Neuronal stem cell (in vitro differentiated cells): ENCODE data around the gene LSMEM2.

Source experiments
- DNase-seq: peaks from one replicate; pipeline ENCODE4 v3.0.0-alpha.2; 2013; ENCODE audit warnings: low spot score
- H2AFZ ChIP-seq: one replicate; pipeline ENCODE4 v1.6.1; 2013; ENCODE audit warnings: mild to moderate bottlenecking, low read length, inconsistent platforms
- H2AK5ac ChIP-seq: 2 replicates; pipeline ENCODE4 v1.6.1; 2013; ENCODE audit warnings: low read depth, mild to moderate bottlenecking, inconsistent platforms, low read length, moderate library complexity, mixed read lengths
- H2BK120ac ChIP-seq: 2 replicates; pipeline ENCODE4 v1.6.1; 2013; ENCODE audit warnings: low read depth, mild to moderate bottlenecking, inconsistent platforms, low read length, moderate library complexity, mixed read lengths
- H2BK12ac ChIP-seq: one replicate; pipeline ENCODE4 v1.6.1; 2013; ENCODE audit warnings: low read length, inconsistent platforms
- H2BK15ac ChIP-seq: 2 replicates; pipeline ENCODE4 v1.6.1; 2013; ENCODE audit warnings: mild to moderate bottlenecking, low read length, inconsistent platforms, mixed read lengths
- H2BK5ac ChIP-seq: one replicate; pipeline ENCODE4 v1.6.1; 2013; ENCODE audit warnings: inconsistent platforms, mild to moderate bottlenecking, low read length, moderate library complexity
- H3K14ac ChIP-seq: one replicate; pipeline ENCODE4 v1.6.1; 2013; ENCODE audit warnings: low read length, inconsistent platforms
- H3K18ac ChIP-seq: 2 replicates; pipeline ENCODE4 v1.6.1; 2013; ENCODE audit warnings: low read length, inconsistent platforms
- H3K23ac ChIP-seq: 2 replicates; pipeline ENCODE4 v1.6.1; 2013; ENCODE audit warnings: low read depth, mild to moderate bottlenecking, mixed read lengths, low read length, inconsistent platforms; ENCODE audit not compliant: poor library complexity
- H3K27ac ChIP-seq: replicated peaks from 3 replicates; pipeline ENCODE4 v1.5.1; 2013; ENCODE audit warnings: low read length, inconsistent platforms
- H3K27me3 ChIP-seq, 3 experiments: 2 replicates each; pipeline ENCODE4 v1.6.1; 2013; ENCODE audit warnings: low read length in 3 of 3, mild to moderate bottlenecking in 2 of 3, inconsistent platforms in 1 of 3, low read depth in 1 of 3, mixed read lengths in 1 of 3, moderate library complexity in 1 of 3; ENCODE audit not compliant: control insufficient read depth in 3 of 3, insufficient read depth in 3 of 3
- H3K36me3 ChIP-seq, 2 donors: replicated peaks in 1 of 2; 2 replicates each; pipeline ENCODE4 v1.6.1; 2013; ENCODE audit warnings: low read length in 2 of 2; ENCODE audit not compliant: control insufficient read depth in 2 of 2, insufficient read depth in 2 of 2
- H3K4ac ChIP-seq: 2 replicates; pipeline ENCODE4 v1.6.1; 2013; ENCODE audit warnings: inconsistent platforms, mild to moderate bottlenecking, low read length, moderate library complexity
- H3K4me1 ChIP-seq, 2 donors: 1 replicate in 1 of 2; 2 replicates in 1 of 2; pipeline ENCODE4 v1.6.1; 2013; ENCODE audit warnings: low read length in 2 of 2, low read depth in 1 of 2; ENCODE audit not compliant: control insufficient read depth in 2 of 2, insufficient read depth in 1 of 2
- H3K4me2 ChIP-seq: one replicate; pipeline ENCODE4 v1.6.1; 2013; ENCODE audit warnings: mild to moderate bottlenecking, low read length, inconsistent platforms; ENCODE audit not compliant: insufficient read depth, poor library complexity, severe bottlenecking
- H3K4me3 ChIP-seq, 2 donors: 2 replicates each; pipeline ENCODE4 v1.5.1; 2013; ENCODE audit warnings: low read length in 2 of 2, mild to moderate bottlenecking in 2 of 2, inconsistent platforms in 1 of 2, moderate library complexity in 1 of 2
- H3K79me1 ChIP-seq: one replicate; pipeline ENCODE4 v1.6.1; 2013; ENCODE audit warnings: low read depth, mild to moderate bottlenecking, inconsistent platforms, low read length, moderate library complexity
- H3K9ac ChIP-seq: one replicate; pipeline ENCODE4 v1.6.1; 2013; ENCODE audit warnings: mild to moderate bottlenecking, low read depth, low read length, inconsistent platforms; ENCODE audit not compliant: poor library complexity
- H3K9me3 ChIP-seq, 2 donors: replicated peaks in 1 of 2; 2 replicates each; pipeline versions ENCODE3 to v1.6.1; 2013; ENCODE audit warnings: low read length in 2 of 2, mild to moderate bottlenecking in 2 of 2, inconsistent platforms in 1 of 2, low read depth in 1 of 2, mixed read lengths in 1 of 2, moderate library complexity in 1 of 2; ENCODE audit not compliant: control insufficient read depth in 2 of 2, insufficient read depth in 1 of 2
- H4K8ac ChIP-seq: one replicate; pipeline ENCODE4 v1.6.1; 2013; ENCODE audit warnings: low read depth, mild to moderate bottlenecking, inconsistent platforms, low read length, moderate library complexity
- H4K91ac ChIP-seq: one replicate; pipeline ENCODE4 v1.6.1; 2013; ENCODE audit warnings: low read length, low read depth, mild to moderate bottlenecking, inconsistent platforms; ENCODE audit not compliant: poor library complexity
- WGBS, 2 donors: extraction: QIAGEN DNeasy Blood & Tissue Kit; methylation state at CpG; one replicate each; pipeline ENCODE4 v1.1.7; 2013; ENCODE audit warnings: missing lambda C conversion rate in 2 of 2, mixed read lengths in 1 of 2; ENCODE audit not compliant: insufficient read length in 2 of 2, insufficient replicate concordance in 1 of 2; ENCODE audit errors: extremely low coverage in 2 of 2; 5-methylcytosine and 5-hydroxymethylcytosine counted together

The LSMEM2 gene

DNA sequence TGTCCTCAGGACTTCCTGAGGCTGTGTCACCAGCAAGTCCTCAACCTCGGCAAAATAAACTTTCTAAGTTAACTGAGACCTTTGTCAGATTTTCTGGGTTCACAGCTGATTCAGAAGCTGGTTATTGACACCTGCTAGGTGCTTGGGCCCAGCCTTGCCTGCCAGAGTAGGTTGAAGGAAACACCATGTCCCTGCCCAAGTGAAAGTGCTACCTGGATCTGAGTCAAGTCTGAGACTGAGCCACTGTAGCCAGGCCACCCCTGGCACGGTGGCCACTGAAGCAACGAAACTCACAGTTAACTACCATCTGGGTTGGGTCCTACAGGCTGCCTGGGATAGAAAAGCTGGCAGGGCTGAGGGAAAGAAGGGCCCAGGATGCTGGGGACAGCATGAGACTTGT, 35.5 kb downstream of the LSMEM2 start:
- Histone ChIP-seq H2BK120ac (no peak overlapping the region), H2AK5ac (no peak overlapping the region), H3K14ac (peak overlapping the region; percentile 21), H3K4me2 (no peak overlapping the region), H2BK15ac (no peak overlapping the region), H3K36me3 (peaks cover 44 to 56% of the 10 kb centered on the region in 2 donors), H3K4me3 (no peak overlapping the region), H3K9me3 (peaks cover 4 to 8% of the 10 kb centered on the region in 2 donors), H2BK12ac (no peak overlapping the region), H4K8ac (no peak overlapping the region), H2BK5ac (peak overlapping the region; percentile 5), H3K4ac (no peak overlapping the region), H3K18ac (no peak overlapping the region), H3K4me1 (peaks cover 0 to 14% of the 10 kb centered on the region in 2 donors), H3K79me1 (peaks cover 27% of the 10 kb centered on the region), H3K27ac (no peak overlapping the region), H2AFZ (no peak overlapping the region), H4K91ac (no peak overlapping the region), H3K9ac (no peak overlapping the region), H3K27me3 (no peaks in the 10 kb centered on the region), H3K23ac (no peak overlapping the region)
- no peak for DNase-seq
- WGBS, 2 donors = no CpG with 5 or more reads among the region's 3 CpGs

DNA sequence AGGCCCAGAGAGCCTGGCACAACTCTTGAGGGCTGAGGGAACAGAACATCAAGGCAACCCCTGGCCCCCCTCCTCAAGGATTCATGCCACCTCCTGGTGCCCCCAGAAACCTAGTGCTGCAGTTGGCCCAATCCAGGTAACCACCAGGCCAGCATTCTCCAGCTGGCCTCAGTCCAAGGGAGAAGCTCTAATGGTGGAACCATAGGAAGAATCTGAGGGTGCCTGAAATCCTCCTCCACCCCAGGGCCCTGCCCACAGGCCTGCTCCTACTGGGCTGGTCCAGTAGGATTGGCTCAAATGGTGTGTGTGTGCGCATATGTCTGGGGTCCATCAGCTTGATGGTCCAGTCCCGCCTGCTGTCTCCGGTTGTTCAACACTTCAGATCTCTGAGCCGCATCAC, 35.9 kb downstream of the LSMEM2 start:
- Histone ChIP-seq H3K4ac (no peak overlapping the region), H3K9me3 (peaks cover 3 to 4% of the 10 kb centered on the region in 2 donors), H3K4me3 (no peak overlapping the region), H2BK12ac (peak overlapping the region; percentile 10), H2AFZ (no peak overlapping the region), H3K36me3 (peaks cover 44 to 56% of the 10 kb centered on the region in 2 donors), H2BK5ac (peak overlapping the region; percentile 5), H3K23ac (no peak overlapping the region), H2BK15ac (no peak overlapping the region), H3K27me3 (no peaks in the 10 kb centered on the region), H3K4me2 (no peak overlapping the region), H3K18ac (no peak overlapping the region), H3K14ac (peak overlapping the region; percentile 21), H4K8ac (no peak overlapping the region), H2BK120ac (no peak overlapping the region), H3K4me1 (peaks cover 4 to 15% of the 10 kb centered on the region in 2 donors), H3K9ac (no peak overlapping the region), H3K27ac (no peak overlapping the region), H4K91ac (no peak overlapping the region), H3K79me1 (peaks cover 27% of the 10 kb centered on the region), H2AK5ac (no peak overlapping the region)
- no peak for DNase-seq
- no CpG with 5 or more reads among the region's 4 CpGs for WGBS, 2 donors

- Histone ChIP-seq H2BK5ac (peak overlapping the region; percentile 60), H3K9me3 (peaks cover 0 to 4% of the 10 kb centered on the region in 2 donors), H3K4me2 (no peak overlapping the region), H3K14ac (no peak overlapping the region), H3K4me3 (no peak overlapping the region), H2AK5ac (no peak overlapping the region), H3K4me1 (peaks cover 12 to 22% of the 10 kb centered on the region in 2 donors), H3K4ac (peak overlapping the region; percentile 46), H3K27ac (no peak overlapping the region), H3K23ac (peak overlapping the region; percentile 51), H3K27me3 (no peaks in the 10 kb centered on the region), H2AFZ (no peak overlapping the region), H4K91ac (no peak overlapping the region), H3K9ac (peak overlapping the region; percentile 12), H4K8ac (no peak overlapping the region), H2BK12ac (no peak overlapping the region), H2BK120ac (no peak overlapping the region), H3K79me1 (peaks cover 34% of the 10 kb centered on the region), H3K18ac (no peak overlapping the region), H2BK15ac (no peak overlapping the region), H3K36me3 (peaks cover 47 to 58% of the 10 kb centered on the region in 2 donors)
- DNase-seq = no peak
- no CpG with 5 or more reads among the region's 9 CpGs for WGBS, 2 donors
Measured at GRCh38 chr3:50316657-50317242, 37.9 kb downstream of the LSMEM2 start.

GRCh38 chr3:50317300-50317699, 38.4 kb downstream of the LSMEM2 start:
- no peak overlapping the region for H3K27ac ChIP-seq

More at GRCh38 chr3:50317300-50317699, 38.4 kb downstream of the LSMEM2 start:
- no peak for DNase-seq
- no peak overlapping the region for H3K9ac ChIP-seq
- H3K27me3 ChIP-seq = no peaks in the 10 kb centered on the region
- no peak overlapping the region for H3K18ac ChIP-seq
- H3K4me2 ChIP-seq = peak overlapping the region; percentile 4
- no peak overlapping the region for H3K14ac ChIP-seq
- H2BK12ac ChIP-seq = peak overlapping the region; percentile 92
- H3K4me1 ChIP-seq = peaks cover 18 to 27% of the 10 kb centered on the region in 2 donors
- no peak overlapping the region for H2BK15ac ChIP-seq
- peak overlapping the region; percentile 59 for H3K23ac ChIP-seq
- H2AK5ac ChIP-seq = no peak overlapping the region
- no peak overlapping the region for H3K4me3 ChIP-seq
- WGBS, 2 donors = no CpG with 5 or more reads among the region's 6 CpGs
- H2BK5ac ChIP-seq = peak overlapping the region; percentile 60
- H3K36me3 ChIP-seq = peaks cover 47 to 58% of the 10 kb centered on the region in 2 donors
- no peak overlapping the region for H4K91ac ChIP-seq
- no peak overlapping the region for H2BK120ac ChIP-seq
- peaks cover 0 to 4% of the 10 kb centered on the region in 2 donors for H3K9me3 ChIP-seq
- no peak overlapping the region for H4K8ac ChIP-seq
- peaks cover 34% of the 10 kb centered on the region for H3K79me1 ChIP-seq
- H2AFZ ChIP-seq = no peak overlapping the region
- no peak overlapping the region for H3K4ac ChIP-seq
